Gastroesophageal sphincter (tissue), 3 donors: ENCODE measurements around the gene NDUFA6.
"Not testable (repeated sequence)": the region's sequence is repeated elsewhere in the genome, so short reads cannot be mapped to it uniquely, and the experiment has no call there.

Experiments used
- CTCF ChIP-seq, 4 experiments: fragments of 200-600 bp in 2 of 4; fragments of 450-650 bp in 2 of 4; sonication (generic) in 1 of 4; IDR thresholded peaks; one replicate each; pipeline ENCODE4 v1.5.1; 2017 to 2019; ENCODE audit warnings: antibody characterized with exemption in 4 of 4, mild to moderate bottlenecking in 2 of 4, moderate library complexity in 2 of 4
- EP300 ChIP-seq: sonication (generic); formaldehyde crosslinking; IDR thresholded peaks from one replicate; pipeline ENCODE4 v1.6.1; 2017; ENCODE audit warnings: antibody characterized with exemption, mild to moderate bottlenecking

GRCh38 chr22:42130182-42130581 is 39.6 kb upstream of the NDUFA6 start:
- TF ChIP-seq CTCF (IDR thresholded peaks at IDR 0.05); EP300: not testable (repeated sequence)
